Measurements from ENCODE around the gene KIF4A.
A peak's percentile ranks its signal among the peaks of the same experiment; 100 is the strongest.

Gene KIF4A

DNA sequence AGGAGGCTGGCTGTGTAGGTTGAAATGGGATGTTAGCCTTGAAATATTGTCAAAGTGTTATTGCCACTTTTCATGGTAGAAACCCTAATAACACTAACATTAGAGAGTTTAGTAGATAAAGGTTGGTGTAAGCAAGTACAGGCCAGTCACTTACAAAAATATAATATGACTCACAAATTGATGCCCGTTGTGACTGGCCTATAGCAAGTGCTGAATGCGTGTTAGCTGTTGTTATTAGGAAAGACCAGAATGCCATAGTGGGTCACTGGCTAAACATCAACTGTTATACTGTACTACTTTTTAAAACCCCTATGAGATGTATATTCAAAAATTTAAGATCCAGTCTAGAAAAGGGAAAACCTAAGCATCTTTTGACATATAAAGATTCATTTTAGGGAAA is 112.8 kb downstream of the KIF4A start:
- no peak for DNase-seq

DNA sequence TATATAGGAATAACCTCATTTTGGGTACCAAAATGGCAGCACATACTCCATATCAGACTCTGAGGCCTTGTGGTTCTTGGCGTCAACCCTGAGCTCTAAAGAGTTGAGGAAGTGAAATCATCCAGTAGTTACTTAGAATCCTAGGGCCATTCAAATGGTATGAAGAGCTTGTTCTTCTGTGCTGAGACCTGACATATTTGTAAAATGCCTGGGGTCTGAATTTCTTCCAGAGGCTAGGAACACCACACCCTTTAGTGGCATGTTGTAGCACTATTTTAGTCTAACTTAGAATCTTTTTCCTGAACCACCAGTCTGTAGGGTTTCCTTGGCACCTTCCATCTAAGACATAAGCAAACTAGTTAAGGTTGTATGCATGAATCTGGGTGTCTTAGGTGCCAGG is 115.1 kb downstream of the KIF4A start:
- no peak for DNase-seq

DNA sequence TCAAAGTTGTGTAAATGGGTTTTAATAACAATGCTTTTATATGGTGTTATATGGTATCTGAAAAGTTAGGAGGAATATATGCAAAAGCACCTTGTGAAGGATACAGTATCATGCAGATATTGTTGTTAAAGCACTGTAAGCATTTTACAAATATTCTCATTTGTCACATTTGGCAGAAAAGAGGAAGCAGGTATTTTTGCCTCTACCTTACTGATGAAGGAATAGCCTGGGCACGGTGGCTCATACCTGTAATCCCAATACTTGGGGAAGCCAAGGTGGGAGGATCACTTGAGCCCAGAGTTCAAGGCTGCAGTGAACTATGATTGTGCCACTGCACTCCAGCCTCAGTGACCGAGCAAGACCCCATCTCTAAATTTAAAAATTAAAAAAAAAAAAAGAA is 121.0 kb downstream of the KIF4A start:
- DNase-seq = no peak

DNA sequence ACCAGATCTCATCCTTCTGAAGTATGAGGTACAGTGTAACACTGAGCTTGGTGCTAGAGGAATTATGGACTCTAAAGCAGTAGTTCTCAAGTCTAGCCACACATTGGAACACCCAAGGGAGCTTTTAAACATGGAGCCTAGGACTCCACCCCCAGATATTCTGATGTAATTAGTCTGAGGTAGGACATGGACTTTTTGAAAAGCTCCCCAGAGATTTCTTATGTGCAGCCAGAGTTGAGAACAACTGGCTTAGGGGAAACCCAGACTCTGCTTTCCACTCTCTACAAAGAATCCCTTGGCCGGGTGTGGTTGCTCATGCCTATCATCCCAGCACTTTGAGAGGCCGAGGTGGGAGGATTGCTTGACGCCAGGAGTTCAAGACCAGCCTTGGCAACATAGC is 121.6 kb downstream of the KIF4A start:
- DNase-seq = no peak

DNA sequence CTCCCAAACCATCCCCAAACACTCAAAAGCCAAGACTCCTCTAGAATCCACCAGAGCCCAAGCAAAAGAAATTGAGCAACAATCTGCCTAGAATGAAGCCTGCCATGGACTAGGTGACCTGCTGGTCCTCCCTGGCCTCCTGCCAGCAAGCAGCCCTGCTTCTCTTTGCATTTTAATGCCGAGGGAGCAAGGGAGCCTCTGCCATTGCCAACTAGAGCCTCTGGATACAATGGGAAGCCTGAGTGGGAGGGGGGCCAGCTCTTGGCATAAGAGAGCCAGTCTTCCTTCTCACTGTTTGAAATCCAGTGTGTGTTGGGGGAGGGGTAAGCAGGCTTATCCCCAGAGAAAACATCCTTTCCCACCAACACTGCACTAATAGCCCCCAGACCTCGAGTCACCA is 131.7 kb downstream of the KIF4A start:
- no peak for DNase-seq

DNA sequence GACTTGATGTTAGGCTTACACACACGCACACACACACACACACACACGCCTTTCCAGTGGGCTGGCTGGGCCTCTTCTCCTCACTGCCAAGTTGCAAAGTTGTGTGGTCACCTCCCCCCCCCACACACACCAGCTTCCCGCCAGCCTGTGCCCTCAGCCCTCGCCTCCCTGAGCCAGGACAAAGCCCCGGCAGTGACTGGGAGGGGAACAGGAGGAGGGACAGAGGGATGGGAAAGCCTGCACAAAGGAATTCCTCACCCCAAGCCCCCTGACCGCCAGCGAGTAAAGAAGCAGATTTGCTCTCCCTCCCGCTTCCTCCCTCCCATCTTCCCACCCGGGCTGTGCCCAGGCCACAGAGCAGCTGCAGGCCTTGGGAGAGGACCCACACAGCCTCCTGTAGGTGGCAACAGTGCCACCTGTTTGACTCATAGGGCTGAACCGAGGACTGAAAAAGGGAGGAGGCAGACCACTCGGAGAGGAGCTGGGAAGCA is 133.0 kb downstream of the KIF4A start, which contains the start of gene GDPD2:
GDPD2 (plus strand) TSS at position 464 of the 491 bp plus-strand sequence. CDS start 1,671 bp downstream, outside the sequence.
- no peak for DNase-seq

DNA sequence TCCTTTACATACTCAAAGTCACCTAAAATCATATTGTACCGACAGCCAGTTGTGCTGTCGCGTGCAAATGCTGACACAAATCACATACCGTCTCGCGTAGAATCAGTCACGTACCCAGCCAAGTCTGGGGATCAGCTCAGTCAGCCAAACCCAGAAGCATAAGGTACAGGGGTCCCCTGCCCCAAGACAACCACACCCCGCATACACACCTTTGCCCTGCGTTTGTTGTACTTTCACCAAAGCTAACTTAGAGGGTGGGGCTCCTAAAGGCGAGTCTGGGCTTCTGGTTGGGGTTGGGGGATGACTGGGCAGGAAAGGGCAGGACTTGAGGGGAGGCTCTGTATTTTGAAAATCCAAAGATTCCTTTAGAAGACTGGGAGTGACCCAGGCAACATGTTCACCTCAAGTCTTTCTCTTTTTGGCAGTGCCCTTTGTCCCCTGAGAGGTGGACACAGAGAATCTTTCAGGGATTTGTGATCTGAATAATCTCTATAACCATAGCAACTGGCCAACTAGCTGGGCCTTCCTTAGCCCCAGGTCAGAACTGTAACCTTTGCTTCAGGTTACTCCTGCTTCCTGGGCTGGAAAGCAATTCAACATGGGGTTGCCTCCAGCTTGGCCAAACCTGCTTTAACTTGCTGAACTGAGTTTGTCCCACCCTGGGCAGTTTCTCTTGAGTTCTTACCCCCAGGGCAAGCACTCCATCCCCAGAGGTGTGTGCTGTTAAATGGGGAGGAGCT is 134.2 kb downstream of the KIF4A start:
- no peak for DNase-seq

DNA sequence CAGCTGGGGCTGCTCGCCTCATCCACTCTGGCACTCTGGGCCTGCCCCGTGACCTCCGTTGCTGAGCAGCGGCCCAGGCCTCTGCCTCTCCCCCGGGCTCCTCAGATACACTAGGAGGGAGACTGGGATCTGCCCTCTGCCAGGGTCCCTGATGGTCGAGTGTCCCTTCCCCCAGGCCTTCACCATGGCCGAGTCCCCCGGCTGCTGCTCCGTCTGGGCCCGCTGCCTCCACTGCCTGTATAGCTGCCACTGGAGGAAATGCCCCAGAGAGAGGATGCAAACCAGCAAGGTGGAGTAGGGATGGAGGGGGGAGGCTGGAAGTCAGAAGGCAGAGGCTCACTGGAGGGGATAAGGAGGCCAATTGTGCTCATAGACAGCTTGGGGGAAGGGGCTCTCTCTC is 134.9 kb downstream of the KIF4A start:
- no peak for DNase-seq

DNA sequence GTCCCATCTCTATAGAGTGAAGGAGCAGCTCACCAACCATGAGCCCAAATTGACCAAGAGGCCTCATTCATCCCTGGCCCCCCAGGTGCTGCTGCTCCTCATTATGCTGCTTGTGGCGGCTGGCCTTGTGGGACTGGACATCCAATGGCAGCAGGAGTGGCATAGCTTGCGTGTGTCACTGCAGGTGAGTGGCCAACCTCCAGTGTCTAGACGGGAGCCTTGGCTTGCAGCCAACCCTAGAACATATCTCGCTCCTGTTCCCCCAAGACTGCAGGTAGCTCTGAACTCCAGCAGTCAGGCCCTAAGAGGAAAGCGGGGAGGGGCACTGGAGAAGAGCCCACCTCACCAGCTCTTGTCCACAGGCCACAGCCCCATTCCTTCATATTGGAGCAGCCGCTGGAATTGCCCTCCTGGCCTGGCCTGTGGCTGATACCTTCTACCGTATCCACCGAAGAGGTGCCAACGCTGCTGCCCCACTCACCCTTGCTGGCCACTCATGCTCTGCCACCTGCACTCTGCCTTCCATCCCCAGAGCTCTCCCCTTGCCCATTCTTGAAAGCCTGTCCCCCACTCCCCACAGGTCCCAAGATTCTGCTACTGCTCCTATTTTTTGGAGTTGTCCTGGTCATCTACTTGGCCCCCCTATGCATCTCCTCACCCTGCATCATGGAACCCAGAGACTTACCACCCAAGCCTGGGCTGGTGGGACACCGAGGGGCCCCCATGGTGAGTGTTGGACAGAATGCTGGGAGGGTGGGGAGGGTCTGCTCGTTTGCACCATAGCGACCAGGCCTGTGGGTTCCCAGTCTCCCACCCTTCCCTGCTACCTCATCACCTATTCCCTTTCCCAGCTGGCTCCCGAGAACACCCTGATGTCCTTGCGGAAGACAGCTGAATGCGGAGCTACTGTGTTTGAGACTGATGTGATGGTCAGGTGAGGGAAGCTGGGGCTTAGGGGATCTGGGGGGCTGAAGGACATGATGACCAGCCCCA is 136.7 kb downstream of the KIF4A start:
- DNase-seq = no peak

DNA sequence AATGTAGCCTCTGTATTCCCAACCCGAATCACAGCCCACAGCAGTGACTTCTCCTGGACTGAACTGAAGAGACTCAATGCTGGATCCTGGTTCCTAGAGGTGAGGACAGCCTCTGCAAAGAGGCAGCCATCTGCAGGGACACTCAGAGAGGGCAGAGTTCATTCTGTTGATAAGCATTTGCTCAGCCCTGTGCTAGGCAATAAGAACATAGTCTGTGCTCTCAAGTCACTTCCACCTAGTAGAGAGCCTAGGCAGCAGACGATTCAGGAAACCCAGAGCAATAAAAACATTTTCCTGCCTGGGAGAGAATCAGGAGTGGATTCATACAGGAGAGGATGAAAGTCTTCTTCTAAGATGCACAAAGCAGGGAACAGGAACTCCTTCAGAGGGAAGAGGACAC is 137.5 kb downstream of the KIF4A start:
- no peak for DNase-seq

DNA sequence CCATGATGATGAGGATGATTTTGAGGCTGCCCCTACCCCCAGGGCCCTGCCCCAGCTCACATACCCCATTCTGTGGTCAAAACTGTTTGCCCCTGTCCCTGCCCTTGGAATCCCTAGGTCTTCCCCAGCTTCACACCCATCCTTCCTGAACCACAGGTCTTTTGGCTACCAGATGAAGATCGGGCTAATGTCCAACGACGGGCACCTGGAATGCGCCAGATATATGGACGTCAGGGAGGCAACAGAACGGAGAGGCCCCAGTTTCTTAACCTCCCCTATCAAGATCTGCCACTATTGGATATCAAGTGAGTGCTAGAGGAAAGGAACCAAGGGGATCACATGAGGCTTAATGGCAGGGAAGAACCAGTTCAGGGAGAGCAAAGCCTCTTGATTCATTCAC is 139.9 kb downstream of the KIF4A start:
- no peak for DNase-seq

DNA sequence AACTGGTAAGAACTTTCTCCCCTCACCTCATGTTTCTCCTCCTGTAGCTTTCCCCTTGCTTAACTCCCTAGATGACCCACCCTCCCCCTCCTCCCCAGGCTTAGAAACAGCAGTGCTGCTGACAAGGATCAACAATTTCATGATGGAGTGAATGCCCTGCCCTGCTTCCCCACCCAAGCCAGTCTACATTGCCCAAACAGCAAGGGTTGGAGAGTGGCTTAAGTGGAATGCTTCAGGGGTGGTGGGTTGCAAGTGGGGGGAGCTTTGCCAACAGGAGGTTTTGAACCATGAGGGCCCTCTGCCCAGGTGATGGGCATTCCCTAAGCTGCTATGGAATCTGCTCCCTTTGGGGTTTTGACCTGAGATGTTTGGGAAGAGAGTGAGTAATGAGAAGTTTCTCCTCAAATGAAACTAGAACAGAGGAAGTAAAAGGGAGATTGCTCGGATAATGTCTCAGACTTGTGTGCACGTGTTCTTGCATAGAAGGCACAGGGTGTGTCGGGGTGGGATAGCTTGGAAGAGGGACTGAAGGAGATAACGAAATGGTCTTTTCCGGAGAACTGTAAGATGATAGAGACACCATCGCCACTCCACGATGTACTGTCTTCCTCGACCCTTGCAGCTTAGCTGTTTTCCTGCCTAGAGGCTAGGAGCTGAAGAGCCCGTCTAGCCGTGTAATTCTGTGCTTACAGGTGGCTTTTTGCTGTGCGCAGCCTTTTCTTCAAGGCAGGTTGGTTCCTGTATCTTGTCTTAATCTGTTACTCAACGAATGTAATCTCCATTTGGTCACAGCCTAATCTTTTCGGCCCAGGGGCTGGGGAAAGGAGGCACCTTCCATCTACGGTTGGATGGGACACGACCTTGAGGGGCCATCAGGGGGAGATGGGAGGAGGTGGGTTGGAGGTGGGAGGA is 143.3 kb downstream of the KIF4A start:
- no peak for DNase-seq

DNA sequence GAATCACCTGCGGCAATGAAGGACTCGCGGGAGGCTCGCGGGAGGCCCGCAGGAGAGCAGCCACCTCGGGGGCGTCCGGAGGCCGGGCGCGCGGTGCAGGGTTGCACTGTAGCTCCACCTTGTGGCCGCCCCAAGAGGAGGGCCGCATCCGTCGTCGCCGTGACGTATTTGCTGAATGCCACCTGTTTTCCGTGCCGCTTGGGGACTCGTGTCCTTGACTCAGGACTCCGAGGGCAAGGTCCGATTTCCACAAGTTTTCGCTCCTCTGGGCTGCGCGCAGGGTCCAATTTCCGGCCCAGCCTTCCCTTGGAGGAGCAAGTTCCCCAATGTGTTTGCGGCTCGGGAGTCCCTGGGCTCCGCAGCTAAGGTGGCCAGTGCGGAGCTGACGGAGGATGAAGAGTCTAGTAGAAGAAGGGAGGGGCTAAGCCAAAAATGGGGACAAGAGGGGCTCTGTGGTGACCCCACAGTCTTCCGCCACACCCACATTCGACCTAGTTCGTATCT is 144.0 kb downstream of the KIF4A start:
- DNase-seq = no peak

DNA sequence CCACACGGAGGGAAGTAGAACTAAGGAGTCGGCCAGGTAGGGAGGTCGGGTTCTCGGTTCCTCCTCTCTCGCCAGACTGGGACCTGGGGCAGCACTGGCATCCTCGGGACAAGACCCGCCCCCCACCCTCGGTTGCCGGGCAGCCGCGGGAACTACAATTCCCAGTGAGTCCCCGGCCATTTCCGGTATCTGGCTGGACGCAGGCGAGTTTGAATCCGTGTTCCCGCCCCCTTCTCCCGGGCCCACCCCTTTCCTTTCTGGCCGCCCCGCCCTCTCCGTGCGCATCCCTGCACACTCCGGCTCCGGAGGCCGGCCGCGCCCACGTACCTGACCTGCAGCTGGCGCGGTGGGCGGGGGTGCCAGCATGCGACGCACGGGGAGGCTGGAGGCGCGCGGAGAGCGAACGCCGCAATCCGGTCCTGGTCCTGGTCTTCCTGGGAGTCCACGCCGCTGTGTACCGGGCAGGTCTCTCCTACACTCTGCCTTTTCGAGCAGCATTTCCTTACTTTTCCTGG is 144.5 kb downstream of the KIF4A start:
- DNase-seq = peak; percentile 55

DNA sequence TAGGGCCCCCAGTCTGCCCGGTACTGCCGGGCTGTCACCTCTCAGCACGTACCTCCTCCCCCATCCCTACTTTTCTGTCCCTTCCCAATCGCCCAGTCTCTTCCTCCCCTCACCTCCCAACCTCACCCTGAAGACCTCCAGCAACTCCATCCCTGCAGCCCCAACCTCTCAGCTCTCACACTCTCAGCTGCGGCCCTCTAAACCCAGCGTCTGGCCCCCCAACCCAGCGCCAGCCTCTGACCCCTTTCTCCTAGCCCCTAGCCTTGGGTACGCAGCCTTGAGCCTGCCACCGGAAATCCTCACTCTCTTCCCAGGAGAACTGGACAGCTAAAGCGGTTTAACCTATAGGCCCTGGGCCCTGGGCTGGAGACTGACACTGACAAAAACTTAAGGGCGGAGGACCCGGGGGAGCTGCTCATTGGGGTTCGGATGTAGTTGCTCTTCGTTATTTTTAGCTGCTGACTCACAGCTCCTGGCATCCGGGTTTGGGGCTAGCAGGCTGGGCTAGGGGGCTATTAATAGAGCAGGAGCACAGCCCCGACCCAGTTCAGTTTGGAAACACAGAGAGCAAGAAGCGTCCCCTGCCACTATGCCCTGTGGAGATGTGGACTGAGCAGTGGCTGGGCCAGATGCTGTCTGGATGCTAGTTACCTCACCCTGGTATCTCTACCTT is 145.1 kb downstream of the KIF4A start:
- DNase-seq = no peak

DNA sequence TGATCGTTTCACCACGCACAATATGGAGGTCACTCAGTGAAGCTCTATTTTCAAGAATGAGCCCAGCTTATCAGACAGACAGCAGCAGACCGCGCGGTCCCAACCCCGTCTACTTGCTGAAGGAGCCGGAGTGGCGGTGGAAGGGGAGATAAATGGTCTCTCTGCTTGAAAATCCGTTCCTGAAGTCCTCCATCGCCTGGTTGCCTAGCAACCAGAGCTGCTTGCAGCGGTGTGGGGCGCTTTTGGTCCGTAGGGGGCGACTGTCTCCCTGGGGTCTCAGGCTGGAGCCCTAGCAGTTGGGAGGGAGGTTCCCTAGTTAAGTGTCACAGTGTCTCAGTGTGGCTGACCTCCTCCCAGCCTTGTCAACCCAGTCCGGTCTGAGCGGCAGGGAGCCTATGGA is 146.4 kb downstream of the KIF4A start:
- DNase-seq = no peak

DNA sequence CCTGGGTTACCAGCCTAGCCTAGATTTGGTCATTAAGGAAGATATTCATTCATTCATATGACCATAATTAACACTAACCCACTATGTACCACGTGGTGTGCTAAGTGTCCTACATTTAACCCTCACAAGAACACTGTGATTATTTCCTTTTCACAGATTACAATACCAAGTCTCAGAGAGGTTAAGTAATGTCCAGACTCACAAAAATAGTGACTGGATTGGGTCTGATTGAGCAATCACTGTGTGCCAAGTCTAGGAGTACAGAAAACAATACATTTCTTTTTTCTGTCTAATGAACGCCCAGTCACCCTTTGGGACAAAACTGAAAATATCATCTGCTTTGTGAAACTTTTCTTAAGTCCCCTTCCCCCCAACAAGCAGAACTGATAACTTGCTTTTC is 147.1 kb downstream of the KIF4A start:
- DNase-seq = no peak

DNA sequence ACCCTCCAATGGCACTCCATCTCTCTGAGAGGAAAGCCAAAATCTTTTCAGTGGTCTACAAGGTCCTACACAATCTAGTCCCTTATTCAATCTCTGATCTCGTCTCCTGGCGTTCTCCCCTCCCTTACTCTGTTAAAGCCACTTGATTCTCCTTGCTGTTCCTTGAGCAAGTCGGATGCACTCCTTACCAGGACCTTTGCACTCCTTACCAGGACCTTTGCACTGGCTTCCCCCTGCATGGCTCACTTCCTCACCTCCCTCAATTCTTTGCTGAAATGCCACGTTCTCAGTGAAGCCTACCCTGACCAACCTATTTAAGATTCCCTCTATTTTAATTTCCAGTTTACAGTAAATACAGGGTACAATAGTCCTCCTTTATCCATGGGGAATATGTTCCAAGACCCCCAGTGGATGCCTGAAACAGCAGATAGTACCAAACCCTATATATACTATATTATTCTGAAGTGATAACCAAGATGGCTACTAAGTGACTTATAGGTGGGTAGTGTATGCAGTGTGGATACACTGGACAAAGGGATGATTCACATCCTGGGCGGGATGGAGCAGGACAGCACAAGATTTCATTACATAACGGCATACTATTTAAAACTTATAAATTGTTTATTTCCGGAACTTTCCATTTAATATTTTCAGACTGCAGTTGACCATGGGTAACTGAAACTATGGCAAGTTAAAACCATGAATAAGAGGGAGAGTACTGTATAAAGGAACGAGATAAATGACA is 148.2 kb downstream of the KIF4A start:
- DNase-seq = no peak

DNA sequence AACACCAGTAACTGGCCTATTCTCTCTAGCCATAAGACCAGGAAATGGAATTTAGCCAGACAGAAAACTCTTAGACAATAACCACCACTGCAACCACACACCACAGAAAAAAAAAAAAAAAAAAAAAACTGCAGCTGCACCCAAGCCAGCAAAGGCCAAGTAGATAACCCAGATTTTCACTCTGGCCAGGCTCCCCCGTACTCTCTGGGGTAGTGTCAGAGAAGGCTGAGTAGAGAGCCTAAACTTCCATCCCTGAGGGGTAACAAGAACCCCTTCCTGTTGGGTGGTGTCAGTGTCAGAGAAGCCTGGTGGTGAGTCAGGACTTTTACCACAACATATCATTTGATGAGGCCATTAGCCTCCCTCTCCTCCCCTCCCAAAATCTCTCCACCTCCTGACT is 149.1 kb downstream of the KIF4A start:
- DNase-seq = no peak

DNA sequence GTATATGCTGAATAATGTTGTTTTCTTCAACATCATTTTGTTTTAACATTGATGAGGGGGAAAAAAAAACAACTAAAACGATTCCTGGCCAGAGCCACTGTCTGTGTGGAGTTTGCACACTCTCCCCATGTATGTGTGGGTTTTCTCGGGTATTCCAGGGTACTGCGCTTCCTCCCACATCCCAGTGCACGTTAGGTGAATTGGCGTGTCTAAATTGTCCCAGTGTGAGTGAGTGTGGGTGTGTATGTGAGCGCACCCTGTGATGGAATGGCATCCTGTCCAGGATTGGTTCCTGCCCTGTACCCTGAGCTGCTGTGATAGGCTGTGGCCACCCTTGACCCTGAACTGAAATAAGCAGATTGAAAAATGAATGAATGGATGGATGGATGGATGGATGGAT is 152.3 kb downstream of the KIF4A start:
- no peak for DNase-seq
